Fibroblast of lung (primary cell): ENCODE measurements around the gene MYLK.

Experiments
- EZH2 ChIP-seq: IDR thresholded peaks from 2 replicates; pipeline ENCODE4 v1.5.1; 2012; ENCODE audit warnings: low read length, control low read depth, mild to moderate bottlenecking; ENCODE audit errors: missing control alignments
- TF ChIP-seq, protein P1 (sequence below), 2 donors: IDR thresholded peaks in 1 of 2; conservative IDR thresholded peaks in 1 of 2; 1 replicate in 1 of 2; 2 replicates in 1 of 2; pipeline ENCODE4 v1.5.1; 2011 to 2012; ENCODE audit warnings: low read length in 2 of 2, control low read depth in 1 of 2, inconsistent platforms in 1 of 2, low read depth in 1 of 2, mild to moderate bottlenecking in 1 of 2

DNA sequence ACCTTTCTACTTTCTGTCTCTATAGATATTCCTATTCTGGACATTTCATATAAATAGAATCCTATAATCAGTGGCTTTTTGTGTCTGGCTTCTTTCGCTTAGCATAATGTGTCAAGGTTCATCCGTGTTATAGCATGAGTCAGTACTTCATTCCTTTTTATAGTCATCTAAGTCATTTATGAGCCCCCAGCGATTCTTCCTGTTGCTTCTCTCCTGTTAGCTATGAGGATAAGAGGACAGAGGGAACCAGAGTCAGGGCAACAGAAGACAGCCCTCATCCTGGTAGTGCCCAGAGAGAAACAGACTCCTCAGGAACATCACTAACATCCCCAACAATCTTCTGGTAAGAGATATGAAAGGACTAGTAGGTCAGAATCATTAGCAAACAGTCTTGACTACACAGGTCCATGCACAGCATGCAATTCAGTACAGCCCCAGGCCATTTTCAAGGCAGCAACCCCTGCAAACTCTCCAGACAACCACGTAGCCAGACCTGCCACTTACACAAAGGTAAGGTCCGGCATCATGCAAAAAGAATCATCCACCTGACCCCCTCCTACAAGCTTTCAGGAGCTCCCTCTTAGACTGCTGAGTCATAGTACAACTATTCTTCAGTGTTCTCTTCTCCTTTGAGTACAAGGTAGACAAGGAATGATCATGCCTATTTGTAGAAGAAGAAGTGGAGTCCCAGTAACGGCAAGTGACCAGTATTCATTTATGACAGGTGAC, 91.5 kb downstream of the MYLK start:
- TF ChIP-seq, protein P1, sequence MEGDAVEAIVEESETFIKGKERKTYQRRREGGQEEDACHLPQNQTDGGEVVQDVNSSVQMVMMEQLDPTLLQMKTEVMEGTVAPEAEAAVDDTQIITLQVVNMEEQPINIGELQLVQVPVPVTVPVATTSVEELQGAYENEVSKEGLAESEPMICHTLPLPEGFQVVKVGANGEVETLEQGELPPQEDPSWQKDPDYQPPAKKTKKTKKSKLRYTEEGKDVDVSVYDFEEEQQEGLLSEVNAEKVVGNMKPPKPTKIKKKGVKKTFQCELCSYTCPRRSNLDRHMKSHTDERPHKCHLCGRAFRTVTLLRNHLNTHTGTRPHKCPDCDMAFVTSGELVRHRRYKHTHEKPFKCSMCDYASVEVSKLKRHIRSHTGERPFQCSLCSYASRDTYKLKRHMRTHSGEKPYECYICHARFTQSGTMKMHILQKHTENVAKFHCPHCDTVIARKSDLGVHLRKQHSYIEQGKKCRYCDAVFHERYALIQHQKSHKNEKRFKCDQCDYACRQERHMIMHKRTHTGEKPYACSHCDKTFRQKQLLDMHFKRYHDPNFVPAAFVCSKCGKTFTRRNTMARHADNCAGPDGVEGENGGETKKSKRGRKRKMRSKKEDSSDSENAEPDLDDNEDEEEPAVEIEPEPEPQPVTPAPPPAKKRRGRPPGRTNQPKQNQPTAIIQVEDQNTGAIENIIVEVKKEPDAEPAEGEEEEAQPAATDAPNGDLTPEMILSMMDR (conservative IDR thresholded peaks at IDR 0.05 in 1 of 2, IDR thresholded peaks at IDR 0.05 in 1 of 2; ENCODE audit: low read depth in 1 of 2, low read length in 2 of 2): no peak
- TF ChIP-seq EZH2: no peak
